GM12892 (cell line): ENCODE results near the gene TMCC1.

ENCODE experiments used
- POLR2A ChIP-seq: IDR thresholded peaks from 2 replicates; pipeline ENCODE4 v1.6.1; 2011; ENCODE audit warnings: low read depth, low read length, control low read depth
- POLR2AphosphoS5 ChIP-seq: IDR thresholded peaks from 2 replicates; pipeline ENCODE4 v1.6.1; 2011; ENCODE audit warnings: low read depth, low read length, control low read depth
- TAF1 ChIP-seq: IDR thresholded peaks from 2 replicates; pipeline ENCODE4 v1.6.1; 2011; ENCODE audit warnings: low read depth, mild to moderate bottlenecking, control low read depth, low read length, borderline replicate concordance

GRCh38 chr3:129676985-129677384 is 216.5 kb downstream of the TMCC1 start:
- TF ChIP-seq TAF1 (no peak), POLR2AphosphoS5 (no peak), POLR2A (no peak)
